B cell (primary cell): ENCODE data around the gene LARGE1. TPM values are rescaled to one million over a fixed set of nuclear protein-coding genes. Genes with fewer than 3 reads are reported as not detected.

ENCODE experiments used
- ATAC-seq: fragments of 200-7000 bp; cut with Tn5 transposase; one replicate; pipeline ENCODE4 v1.10.0; 2021; ENCODE audit warnings: low read depth, mild to moderate bottlenecking, moderate number of reproducible peaks, moderate library complexity
- CTCF ChIA-PET: fragments of 350-600 bp; sonication (Branson Sonifier 250); formaldehyde crosslinking; loops from one replicate; lab custom pipeline; 2021; ENCODE audit warnings: antibody characterized with exemption, inconsistent platforms; lab: Charles Lee
- POLR2A ChIA-PET: fragments of 350-600 bp; sonication (Branson Sonifier 250); formaldehyde crosslinking; loops from one replicate; lab custom pipeline; 2021; ENCODE audit warnings: antibody characterized with exemption; lab: Charles Lee
- DNase-seq: peaks from one replicate; pipeline ENCODE4 v3.0.0; 2013
- H2AFZ ChIP-seq: 2 replicates; pipeline ENCODE4 v1.6.1; 2012; ENCODE audit warnings: mild to moderate bottlenecking, low read depth, low read length; ENCODE audit not compliant: insufficient read depth, poor library complexity, severe bottlenecking
- H3K27ac ChIP-seq, 2 donors: 1 replicate in 1 of 2; 2 replicates in 1 of 2; pipeline ENCODE4 v1.5.1; 2012 to 2013; ENCODE audit warnings: low read length in 2 of 2, mild to moderate bottlenecking in 2 of 2, moderate library complexity in 1 of 2
- H3K27me3 ChIP-seq, 4 experiments: fragments of 200-600 bp in 1 of 4; sonication (generic) in 1 of 4; replicated peaks in 1 of 4; 1 replicate in 2 of 4; 2 replicates in 2 of 4; pipeline versions ENCODE4 v1.6.1 to v1.7.0; 2013 to 2016; ENCODE audit warnings: low read length in 3 of 4, mild to moderate bottlenecking in 2 of 4, mixed read lengths in 1 of 4, moderate library complexity in 1 of 4; ENCODE audit not compliant: insufficient read depth in 4 of 4, control insufficient read depth in 3 of 4; ENCODE audit errors: control extremely low read depth in 1 of 4
- H3K36me3 ChIP-seq, 2 experiments: replicated peaks in 1 of 2; 1 replicate in 1 of 2; 2 replicates in 1 of 2; pipeline versions ENCODE4 v1.6.1 to v1.7.1; 2013; ENCODE audit warnings: low read length in 1 of 2; ENCODE audit not compliant: insufficient read depth in 2 of 2, control insufficient read depth in 1 of 2; ENCODE audit errors: control extremely low read depth in 1 of 2, extremely low read depth in 1 of 2
- H3K4me1 ChIP-seq, 2 donors: fragments of 200-600 bp in 1 of 2; sonication (generic) in 1 of 2; 1 replicate in 1 of 2; 2 replicates in 1 of 2; pipeline versions ENCODE4 v1.5.1 to v1.6.1; 2013 to 2017; ENCODE audit warnings: low read length in 2 of 2; ENCODE audit not compliant: control insufficient read depth in 2 of 2, insufficient read depth in 2 of 2
- H3K4me2 ChIP-seq: replicated peaks from 2 replicates; pipeline ENCODE3; 2012; ENCODE audit warnings: mild to moderate bottlenecking, low read depth, low read length; ENCODE audit not compliant: poor library complexity, severe bottlenecking
- H3K4me3 ChIP-seq, 5 experiments: fragments of 200-600 bp in 1 of 5; sonication (generic) in 1 of 5; 1 replicate in 3 of 5; 2 replicates in 2 of 5; pipeline versions ENCODE4 v1.5.1 to v1.7.0; 2011 to 2016; ENCODE audit warnings: low read length in 4 of 5, mild to moderate bottlenecking in 4 of 5, low read depth in 2 of 5, control low read depth in 1 of 5, moderate library complexity in 1 of 5; ENCODE audit not compliant: insufficient read depth in 1 of 5; ENCODE audit errors: control extremely low read depth in 1 of 5, extremely low read depth in 1 of 5
- H3K79me2 ChIP-seq: fragments of 200-600 bp; sonication (generic); one replicate; pipeline ENCODE4 v1.6.0; 2016; ENCODE audit warnings: low read length; ENCODE audit not compliant: control insufficient read depth, insufficient read depth
- H3K9ac ChIP-seq: fragments of 200-600 bp; sonication (generic); 2 replicates; pipeline ENCODE4 v1.6.1; 2017; ENCODE audit warnings: mild to moderate bottlenecking, low read length, moderate library complexity
- H3K9me3 ChIP-seq, 3 donors: one replicate each; pipeline versions ENCODE4 v1.6.1 to v1.7.1; 2013; ENCODE audit warnings: low read length in 2 of 3; ENCODE audit not compliant: control insufficient read depth in 2 of 3, insufficient read depth in 1 of 3; ENCODE audit errors: control extremely low read depth in 1 of 3
- H4K20me1 ChIP-seq: 2 replicates; pipeline ENCODE4 v1.6.0; 2012; ENCODE audit warnings: mild to moderate bottlenecking, low read length; ENCODE audit not compliant: insufficient read depth, control insufficient read depth, poor library complexity, severe bottlenecking
- H3K27ac Mint-ChIP-seq: one replicate; pipeline ENCODE4 v1.8.0; 2021; ENCODE audit warnings: mixed read lengths
- H3K27me3 Mint-ChIP-seq: one replicate; pipeline ENCODE4 v1.8.0; 2021; ENCODE audit warnings: mixed read lengths
- H3K4me1 Mint-ChIP-seq: one replicate; pipeline ENCODE4 v1.8.0; 2021; ENCODE audit warnings: mixed read lengths
- H3K4me3 Mint-ChIP-seq: one replicate; pipeline ENCODE4 v1.8.0; 2021; ENCODE audit warnings: mixed read lengths
- H3K9me3 Mint-ChIP-seq: one replicate; pipeline ENCODE4 v1.8.0; 2022; ENCODE audit warnings: mixed read lengths; ENCODE audit not compliant: insufficient read depth
- CTCF ChIP-seq: fragments of 200-600 bp; IDR thresholded peaks from one replicate; pipeline ENCODE4 v1.8.0; 2022; ENCODE audit warnings: antibody characterized with exemption, mild to moderate bottlenecking
- EZH2 ChIP-seq: IDR thresholded peaks from 2 replicates; pipeline ENCODE4 v1.6.1; 2012; ENCODE audit warnings: borderline replicate concordance, low read depth, mild to moderate bottlenecking, moderate library complexity, low read length; ENCODE audit not compliant: insufficient read depth, poor library complexity, severe bottlenecking
- WGBS: methylation state at CpG from one replicate; pipeline ENCODE4 v1.1.5; 2013; ENCODE audit warnings: missing lambda C conversion rate; ENCODE audit not compliant: insufficient coverage; 5-methylcytosine and 5-hydroxymethylcytosine counted together
- intact Hi-C: fragments of 100-400 bp; cut with micrococcal nuclease; formaldehyde crosslinking; loops from one replicate; pipeline ENCODE4 v1.10.0; 2022
- polyA plus RNA-seq: library from polyadenylated mRNA; depleted of rRNA; stranded (reverse); fragments of >200 nt; gene quantifications from 2 replicates; pipeline ENCODE4 v1.2.3, GENCODE V29; 2012
- total RNA-seq, 2 donors: library from RNA; stranded (reverse); fragments of 120-200 nt in 1 of 2; gene quantifications; 1 replicate in 1 of 2; 2 replicates in 1 of 2; pipeline versions ENCODE4 v1.2.3 to v1.2.4, GENCODE V29; 2013 to 2022

The LARGE1 gene
- total and polyA plus RNA-seq, 2 donors (not counting 1 experiment from before 2014, with no cell fraction given), result 20.7 to 82.0 TPM

GRCh38 chr22:33347002-33347401, 573.3 kb downstream of the LARGE1 start:
- H3K9ac ChIP-seq, result no peak overlapping the region
- Mint-ChIP-seq H3K27me3 (no peaks in the 10 kb centered on the region), H3K4me1 (peaks cover 2% of the 10 kb centered on the region), H3K27ac (no peak overlapping the region), H3K4me3 (no peak overlapping the region), H3K9me3 (no peaks in the 10 kb centered on the region)
- no peak overlapping the region for H3K4me2 ChIP-seq
- ChIA-PET POLR2A (no interaction called here), CTCF (no interaction called here)
- no peaks in the 10 kb centered on the region for H3K79me2 ChIP-seq
- WGBS, result 100% methylated on average over 1 of the region's 1 CpG
- intact Hi-C loops, result no loop called here
- H3K9me3 ChIP-seq, result peaks cover 0 to 5% (median 0%) of the 10 kb centered on the region in 3 donors
- H4K20me1 ChIP-seq, result no peaks in the 10 kb centered on the region
- no peak overlapping the region for H3K27ac ChIP-seq
- no peaks in the 10 kb centered on the region for H3K4me1 ChIP-seq
- DNase-seq (no peak), ATAC-seq (no peak)
- TF ChIP-seq CTCF, result no peak
- no peak for TF ChIP-seq EZH2
- no peaks in the 10 kb centered on the region for H3K27me3 ChIP-seq
- H3K4me3 ChIP-seq, result no peak overlapping the region
- H2AFZ ChIP-seq, result no peak overlapping the region
- no peaks in the 10 kb centered on the region for H3K36me3 ChIP-seq

GRCh38 chr22:33341611-33342010, 578.7 kb downstream of the LARGE1 start:
- H3K9ac ChIP-seq, result no peak overlapping the region
- H3K9me3 Mint-ChIP-seq, result no peaks in the 10 kb centered on the region
- no peak overlapping the region for H3K27ac ChIP-seq
- H3K4me1 ChIP-seq, result no peaks in the 10 kb centered on the region
- H3K4me1 Mint-ChIP-seq, result no peaks in the 10 kb centered on the region
- H3K27ac Mint-ChIP-seq, result no peak overlapping the region
- H3K27me3 Mint-ChIP-seq, result no peaks in the 10 kb centered on the region
- TF ChIP-seq EZH2, result no peak
- TF ChIP-seq CTCF, result no peak
- no peak overlapping the region for H2AFZ ChIP-seq
- intact Hi-C loops, result no loop called here
- H3K4me3 ChIP-seq, result no peak overlapping the region
- peaks cover 0 to 10% of the 10 kb centered on the region in 2 experiments for H3K36me3 ChIP-seq
- no peaks in the 10 kb centered on the region for H3K79me2 ChIP-seq
- no peak for ATAC-seq
- ChIA-PET POLR2A (no interaction called here), CTCF (no interaction called here)
- DNase-seq, result no peak
- 94% methylated on average over 4 of the region's 8 CpGs for WGBS
- no peak overlapping the region for H3K4me2 ChIP-seq
- H3K9me3 ChIP-seq, result no peaks in the 10 kb centered on the region
- no peaks in the 10 kb centered on the region for H4K20me1 ChIP-seq
- no peaks in the 10 kb centered on the region for H3K27me3 ChIP-seq
- H3K4me3 Mint-ChIP-seq, result no peak overlapping the region
